ENCODE data around the gene SAAL1. TPM values are rescaled to one million over a fixed set of nuclear protein-coding genes. Genes with fewer than 3 reads are reported as not detected.

The SAAL1 gene
- total RNA-seq, 1 experiment from 2014 or later = 43.5 TPM

DNA sequence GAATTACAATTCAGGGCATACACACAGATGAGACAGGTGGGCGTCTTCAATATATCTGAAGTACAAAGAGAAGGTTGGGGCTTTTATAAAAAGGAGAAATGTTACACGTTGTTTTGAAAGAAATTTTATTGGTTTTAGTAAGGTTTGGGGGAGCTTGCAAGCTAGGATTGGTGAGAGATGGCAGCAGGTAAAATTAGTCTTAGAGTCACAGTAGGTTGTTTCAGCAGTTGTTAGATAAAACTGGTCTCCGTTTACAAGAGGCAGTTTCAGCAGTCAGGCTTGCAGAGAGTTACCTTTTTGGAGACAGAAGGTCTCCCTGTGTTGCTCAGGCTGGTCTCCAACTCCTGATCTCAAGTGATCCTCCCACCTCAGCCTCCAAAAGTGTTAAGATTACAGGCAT, 2.4 kb upstream of the SAAL1 start:
- TF ChIP-seq, protein P1, sequence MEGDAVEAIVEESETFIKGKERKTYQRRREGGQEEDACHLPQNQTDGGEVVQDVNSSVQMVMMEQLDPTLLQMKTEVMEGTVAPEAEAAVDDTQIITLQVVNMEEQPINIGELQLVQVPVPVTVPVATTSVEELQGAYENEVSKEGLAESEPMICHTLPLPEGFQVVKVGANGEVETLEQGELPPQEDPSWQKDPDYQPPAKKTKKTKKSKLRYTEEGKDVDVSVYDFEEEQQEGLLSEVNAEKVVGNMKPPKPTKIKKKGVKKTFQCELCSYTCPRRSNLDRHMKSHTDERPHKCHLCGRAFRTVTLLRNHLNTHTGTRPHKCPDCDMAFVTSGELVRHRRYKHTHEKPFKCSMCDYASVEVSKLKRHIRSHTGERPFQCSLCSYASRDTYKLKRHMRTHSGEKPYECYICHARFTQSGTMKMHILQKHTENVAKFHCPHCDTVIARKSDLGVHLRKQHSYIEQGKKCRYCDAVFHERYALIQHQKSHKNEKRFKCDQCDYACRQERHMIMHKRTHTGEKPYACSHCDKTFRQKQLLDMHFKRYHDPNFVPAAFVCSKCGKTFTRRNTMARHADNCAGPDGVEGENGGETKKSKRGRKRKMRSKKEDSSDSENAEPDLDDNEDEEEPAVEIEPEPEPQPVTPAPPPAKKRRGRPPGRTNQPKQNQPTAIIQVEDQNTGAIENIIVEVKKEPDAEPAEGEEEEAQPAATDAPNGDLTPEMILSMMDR (conservative IDR thresholded peaks at IDR 0.05) = no peak
- H3K27me3 Mint-ChIP-seq (ENCODE audit: low read depth) = peaks cover 23% of the 10 kb centered on the region
- H2AK5ac ChIP-seq (ENCODE audit: insufficient read length, low read length) = no peak overlapping the region
- H4K91ac ChIP-seq (ENCODE audit: insufficient read length, low read depth, low read length) = no peak overlapping the region
- H3K4ac ChIP-seq (ENCODE audit: low read depth, low read length) = no peak overlapping the region
- no peak overlapping the region for H3K23ac ChIP-seq (ENCODE audit: insufficient read length, low read depth, low read length)
- H3K79me1 ChIP-seq (ENCODE audit: insufficient read depth, low read depth, low read length, poor library complexity, severe bottlenecking) = no peaks in the 10 kb centered on the region
- H2BK120ac ChIP-seq (ENCODE audit: low read depth, low read length, poor library complexity, severe bottlenecking) = no peak overlapping the region
- DNase-seq = no peak
- H3K9me3 ChIP-seq (ENCODE audit: control insufficient read depth, low read depth, low read length) = no peaks in the 10 kb centered on the region
- no peaks in the 10 kb centered on the region for H3K27me3 ChIP-seq (ENCODE audit: insufficient read depth, low read length)
- H2BK12ac ChIP-seq (ENCODE audit: insufficient read length, low read depth, low read length) = no peak overlapping the region
- H3K23me2 ChIP-seq (ENCODE audit: insufficient read length, low read depth, low read length, poor library complexity, severe bottlenecking) = peaks cover 6% of the 10 kb centered on the region
- no peak overlapping the region for H3K4me2 ChIP-seq (ENCODE audit: insufficient read depth, insufficient read length, low read length)
- no peak overlapping the region for H3K14ac ChIP-seq (ENCODE audit: insufficient read depth, low read length)
- 0 out of 5 replicates have a peak, but pooled peaks cover 0 to 2% of the 10 kb centered on the region in 2 experiments for H3K9me3 Mint-ChIP-seq
- no peak overlapping the region for H2BK15ac ChIP-seq (ENCODE audit: low read depth, low read length)
- no peak overlapping the region for H4K8ac ChIP-seq (replicated peaks; ENCODE audit: insufficient read length, low read depth, low read length)
- no peak overlapping the region for H2BK20ac ChIP-seq (ENCODE audit: low read depth, low read length, poor library complexity, severe bottlenecking)
- H3K27ac ChIP-seq (ENCODE audit: insufficient read length, low read depth, low read length) = no peak overlapping the region
- H3K56ac ChIP-seq (ENCODE audit: insufficient read length, low read depth, low read length) = no peak overlapping the region
- H4K5ac ChIP-seq (ENCODE audit: insufficient read length, low read depth, low read length) = no peak overlapping the region
- H3K27ac Mint-ChIP-seq = no peak overlapping the region
- WGBS (ENCODE audit: extremely low coverage, insufficient read length, low lambda C conversion rate) = 100% methylated on average over 1 of the region's 3 CpGs
- H3K4me1 Mint-ChIP-seq = peaks cover 6 to 8% of the 10 kb centered on the region in 2 experiments
- H3K79me2 ChIP-seq (ENCODE audit: insufficient read depth, low read length) = peaks cover 10% of the 10 kb centered on the region; the same call in 1 of the 2 replicates
- H3K4me3 Mint-ChIP-seq = no peak overlapping the region
- no peak overlapping the region for H2AFZ ChIP-seq (ENCODE audit: low read length)
- H3K18ac ChIP-seq (ENCODE audit: insufficient read length, low read depth, low read length) = no peak overlapping the region
- no peaks in the 10 kb centered on the region for H3K4me1 ChIP-seq (ENCODE audit: insufficient read depth, low read length)
- peaks cover 0 to 5% (median 3%) of the 10 kb centered on the region in 3 experiments; a peak in 5 of 7 replicates for H3K36me3 Mint-ChIP-seq (ENCODE audit: insufficient read depth in 1 of 3, low read depth in 3 of 3)
- H4K20me1 ChIP-seq (ENCODE audit: control insufficient read depth, insufficient read depth, insufficient read length) = no peaks in the 10 kb centered on the region
- no peak overlapping the region for H3T11ph ChIP-seq (ENCODE audit: low read length)
- H3K9ac ChIP-seq (ENCODE audit: extremely low read depth, insufficient read length, low read length) = no peak overlapping the region
- no peak overlapping the region for H2BK5ac ChIP-seq (ENCODE audit: insufficient read length, low read length)

Data from H9 (cell line).